ENCODE results near the gene CNOT6.

The CNOT6 gene

DNA sequence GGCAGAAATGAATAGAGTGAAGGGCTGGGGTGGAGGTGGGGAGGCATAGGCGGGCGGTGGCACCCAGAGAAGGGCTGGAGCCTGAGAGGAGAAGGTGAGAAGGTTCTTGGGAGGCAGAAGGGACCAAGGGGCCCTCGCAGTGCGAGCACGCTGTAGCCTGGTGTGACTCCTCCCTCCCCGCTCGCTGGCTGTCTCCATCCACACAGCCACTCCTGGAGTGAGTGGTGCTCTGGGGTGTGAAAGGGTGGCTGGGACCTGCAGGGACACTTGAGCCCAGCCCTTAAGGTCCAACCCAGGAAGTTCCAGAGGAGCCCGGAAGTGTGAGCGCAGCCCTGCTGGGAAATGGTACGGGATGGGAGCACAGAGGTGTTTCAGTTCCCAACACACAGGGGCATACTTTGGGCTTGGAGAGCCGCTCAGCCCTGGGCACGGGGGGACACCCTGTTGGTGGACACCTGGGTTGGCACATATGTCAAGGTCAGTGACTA is 106.4 kb downstream of the CNOT6 start:
- H3K4me3 ChIP-seq (ENCODE audit: insufficient read depth, low read length, poor library complexity, severe bottlenecking): no peak overlapping the region
- no peak for TF ChIP-seq CTCF (IDR thresholded peaks at IDR 0.05; ENCODE audit: insufficient read depth, low read length, poor library complexity, severe bottlenecking)
- no peak for TF ChIP-seq EZH2phosphoT487 (conservative IDR thresholded peaks at IDR 0.05; ENCODE audit: low read length)
- H3K9ac ChIP-seq (ENCODE audit: low read length): no peak overlapping the region
- H3K79me2 ChIP-seq (ENCODE audit: insufficient read depth, low read length): no peaks in the 10 kb centered on the region
- H3K4me2 ChIP-seq (ENCODE audit: low read depth, low read length, poor library complexity, severe bottlenecking): no peak overlapping the region
- no peaks in the 10 kb centered on the region for H3K27me3 ChIP-seq (ENCODE audit: low read length)
- no peaks in the 10 kb centered on the region for H3K9me2 ChIP-seq (replicated peaks; ENCODE audit: insufficient read depth, low read length)
- H3K9me3 ChIP-seq (ENCODE audit: insufficient read depth, low read length): no peaks in the 10 kb centered on the region
- no peaks in the 10 kb centered on the region for H3K36me3 ChIP-seq (ENCODE audit: low read length)
- H3F3A ChIP-seq (ENCODE audit: insufficient read depth): no peaks in the 10 kb centered on the region
- no peak overlapping the region for H3K27ac ChIP-seq (ENCODE audit: low read depth, low read length)
- H4K20me1 ChIP-seq (ENCODE audit: low read depth, low read length): no peaks in the 10 kb centered on the region
- no peak overlapping the region for H2AFZ ChIP-seq (ENCODE audit: low read depth, low read length, severe bottlenecking)

DNA sequence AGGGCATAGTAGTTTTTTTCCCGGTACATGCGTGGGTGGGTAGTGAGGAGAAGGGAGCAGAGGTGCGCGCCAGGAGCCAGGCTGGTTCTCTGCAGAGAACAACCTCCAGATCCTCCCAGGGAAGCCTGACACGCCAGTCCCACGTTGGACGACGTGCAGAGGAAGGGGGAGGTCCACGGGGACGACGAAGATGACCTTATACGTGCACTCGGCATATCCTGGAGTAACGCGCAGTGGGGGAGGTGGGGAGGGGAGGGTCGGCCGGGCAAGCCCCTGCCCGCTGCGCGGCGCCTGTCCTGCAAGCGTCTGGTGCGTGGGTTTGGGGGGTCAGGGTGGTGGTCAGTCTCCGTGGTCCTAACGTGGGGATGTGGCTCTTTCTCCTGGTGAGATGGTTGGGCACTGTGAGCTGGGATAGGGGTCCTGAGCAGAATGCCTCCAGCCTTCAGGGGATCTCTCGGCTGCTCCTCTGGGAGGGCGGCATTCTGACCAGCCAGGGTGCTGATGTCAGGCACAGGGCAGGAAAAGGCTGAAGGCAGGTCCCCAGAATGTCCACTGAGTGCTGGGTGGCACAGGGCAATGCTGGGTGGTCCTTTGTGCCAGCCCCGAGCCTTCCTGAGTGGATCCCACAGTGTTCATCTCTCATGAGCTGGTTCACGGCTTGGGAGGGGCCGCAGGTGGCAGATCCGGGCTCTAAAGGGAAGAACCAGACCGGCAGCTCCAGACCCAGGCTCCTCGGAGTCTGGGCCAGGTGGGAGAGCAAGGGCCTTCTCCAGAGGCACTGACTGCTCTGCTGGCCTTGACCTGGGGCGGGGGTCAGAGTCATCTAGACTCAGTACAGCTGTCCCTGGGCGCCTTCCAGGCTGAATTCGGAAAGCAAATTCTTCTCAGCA is 107.7 kb downstream of the CNOT6 start:
- H3K27me3 ChIP-seq (ENCODE audit: low read length): no peaks in the 10 kb centered on the region
- H3K36me3 ChIP-seq (ENCODE audit: low read length): no peaks in the 10 kb centered on the region
- H4K20me1 ChIP-seq (ENCODE audit: low read depth, low read length): no peaks in the 10 kb centered on the region
- H3K4me2 ChIP-seq (ENCODE audit: low read depth, low read length, poor library complexity, severe bottlenecking): no peak overlapping the region
- TF ChIP-seq CTCF (IDR thresholded peaks at IDR 0.05; ENCODE audit: insufficient read depth, low read length, poor library complexity, severe bottlenecking): no peak
- TF ChIP-seq EZH2phosphoT487 (conservative IDR thresholded peaks at IDR 0.05; ENCODE audit: low read length): no peak
- no peaks in the 10 kb centered on the region for H3K79me2 ChIP-seq (ENCODE audit: insufficient read depth, low read length)
- H3K9me3 ChIP-seq (ENCODE audit: insufficient read depth, low read length): no peaks in the 10 kb centered on the region
- H3K9me2 ChIP-seq (replicated peaks; ENCODE audit: insufficient read depth, low read length): no peaks in the 10 kb centered on the region
- no peak overlapping the region for H3K27ac ChIP-seq (ENCODE audit: low read depth, low read length)
- no peak overlapping the region for H2AFZ ChIP-seq (ENCODE audit: low read depth, low read length, severe bottlenecking)
- no peaks in the 10 kb centered on the region for H3F3A ChIP-seq (ENCODE audit: insufficient read depth)
- H3K4me3 ChIP-seq (ENCODE audit: insufficient read depth, low read length, poor library complexity, severe bottlenecking): no peak overlapping the region
- H3K9ac ChIP-seq (ENCODE audit: low read length): no peak overlapping the region

DNA sequence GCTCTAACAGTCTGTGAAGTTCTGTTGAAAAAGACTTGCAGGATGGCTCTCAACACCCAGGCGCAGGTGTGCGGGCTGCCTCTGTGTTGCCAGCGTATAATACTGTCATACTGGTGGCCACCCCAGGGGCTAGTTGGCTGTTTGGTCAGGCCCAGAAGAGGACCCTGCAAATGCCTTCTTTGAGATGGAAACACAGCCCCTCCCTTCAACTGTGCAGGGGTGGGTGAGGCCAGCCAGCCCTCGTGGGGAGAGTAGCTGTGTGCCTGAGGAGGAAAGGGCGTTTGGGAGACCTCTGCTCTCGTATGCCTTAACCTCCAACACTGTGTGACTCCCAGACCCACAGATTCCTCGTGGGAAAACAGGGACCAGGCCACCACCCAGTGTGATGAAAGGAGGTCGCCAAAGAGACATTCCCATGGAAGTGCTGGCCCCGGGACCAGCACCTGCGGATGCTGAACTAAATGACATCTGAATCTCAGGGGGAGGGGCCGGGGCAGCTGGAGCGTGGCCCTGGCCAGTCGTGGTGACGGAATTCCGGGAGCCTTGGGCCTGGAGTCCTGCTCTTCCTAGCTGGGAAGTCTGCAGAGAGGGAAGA is 108.4 kb downstream of the CNOT6 start:
- H3K27ac ChIP-seq (ENCODE audit: low read depth, low read length): no peak overlapping the region
- no peaks in the 10 kb centered on the region for H3K79me2 ChIP-seq (ENCODE audit: insufficient read depth, low read length)
- no peaks in the 10 kb centered on the region for H3K9me3 ChIP-seq (ENCODE audit: insufficient read depth, low read length)
- no peaks in the 10 kb centered on the region for H3K27me3 ChIP-seq (ENCODE audit: low read length)
- H2AFZ ChIP-seq (ENCODE audit: low read depth, low read length, severe bottlenecking): no peak overlapping the region
- no peaks in the 10 kb centered on the region for H3K9me2 ChIP-seq (replicated peaks; ENCODE audit: insufficient read depth, low read length)
- H3K4me3 ChIP-seq (ENCODE audit: insufficient read depth, low read length, poor library complexity, severe bottlenecking): no peak overlapping the region
- H3K36me3 ChIP-seq (ENCODE audit: low read length): no peaks in the 10 kb centered on the region
- TF ChIP-seq CTCF (IDR thresholded peaks at IDR 0.05; ENCODE audit: insufficient read depth, low read length, poor library complexity, severe bottlenecking) (no peak), EZH2phosphoT487 (conservative IDR thresholded peaks at IDR 0.05; ENCODE audit: low read length) (no peak)
- H3F3A ChIP-seq (ENCODE audit: insufficient read depth): no peaks in the 10 kb centered on the region
- H3K4me2 ChIP-seq (ENCODE audit: low read depth, low read length, poor library complexity, severe bottlenecking): no peak overlapping the region
- no peaks in the 10 kb centered on the region for H4K20me1 ChIP-seq (ENCODE audit: low read depth, low read length)
- no peak overlapping the region for H3K9ac ChIP-seq (ENCODE audit: low read length)
